Stimulated activated memory B cell treated with anti-CD40 and anti-IgM and Interleukin-4, amounts not matched to agents 10 μg/mL and 1 μg/mL and 100 μg/mL, for 72 hours (primary cell): ENCODE measurements around the gene TRMT10C.
"Not testable (repeated sequence)": the region's sequence is repeated elsewhere in the genome, so short reads cannot be mapped to it uniquely, and the experiment has no call there.

Experiments used
- ATAC-seq: fragments of 150-1000 bp; cut with Tn5 transposase; 2 replicates; pipeline ENCODE4 v1.10.0; 2021
- H3K27ac Mint-ChIP-seq: one replicate; pipeline ENCODE4 v1.8.0; 2022; ENCODE audit warnings: mild to moderate bottlenecking, mixed read lengths
- H3K27me3 Mint-ChIP-seq: one replicate; pipeline ENCODE4 v1.8.0; 2022; ENCODE audit warnings: mixed read lengths
- H3K36me3 Mint-ChIP-seq: one replicate; pipeline ENCODE4 v1.8.0; 2022; ENCODE audit warnings: mixed read lengths
- H3K4me1 Mint-ChIP-seq: one replicate; pipeline ENCODE4 v1.8.0; 2022; ENCODE audit warnings: mixed read lengths
- H3K4me3 Mint-ChIP-seq: one replicate; pipeline ENCODE4 v1.8.0; 2022; ENCODE audit warnings: mild to moderate bottlenecking, moderate library complexity, mixed read lengths
- H3K9me3 Mint-ChIP-seq: one replicate; pipeline ENCODE4 v1.8.0; 2022; ENCODE audit warnings: mixed read lengths

TRMT10C gene

DNA sequence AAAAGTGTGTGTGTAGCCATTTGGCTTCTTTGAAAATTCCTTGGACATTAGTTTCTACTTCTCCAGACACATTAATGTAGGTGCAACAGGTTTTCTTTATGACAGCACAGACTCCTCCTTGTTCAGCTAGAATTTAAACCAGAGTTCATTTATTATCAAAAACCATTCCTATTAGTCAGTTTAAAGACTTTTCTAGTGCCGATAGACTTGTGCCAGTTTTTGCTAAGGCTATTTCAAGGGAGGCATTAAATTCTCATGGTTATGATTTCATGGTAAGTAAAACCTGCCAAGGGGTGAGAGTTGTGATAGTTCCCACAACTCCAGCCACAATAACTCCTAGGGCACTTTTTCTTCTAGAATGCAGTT lies 28.1 kb upstream of the TRMT10C start:
- Mint-ChIP-seq H3K27ac (no peak overlapping the region), H3K4me1 (peaks cover 8% of the 10 kb centered on the region)
- ATAC-seq, result no peak

DNA sequence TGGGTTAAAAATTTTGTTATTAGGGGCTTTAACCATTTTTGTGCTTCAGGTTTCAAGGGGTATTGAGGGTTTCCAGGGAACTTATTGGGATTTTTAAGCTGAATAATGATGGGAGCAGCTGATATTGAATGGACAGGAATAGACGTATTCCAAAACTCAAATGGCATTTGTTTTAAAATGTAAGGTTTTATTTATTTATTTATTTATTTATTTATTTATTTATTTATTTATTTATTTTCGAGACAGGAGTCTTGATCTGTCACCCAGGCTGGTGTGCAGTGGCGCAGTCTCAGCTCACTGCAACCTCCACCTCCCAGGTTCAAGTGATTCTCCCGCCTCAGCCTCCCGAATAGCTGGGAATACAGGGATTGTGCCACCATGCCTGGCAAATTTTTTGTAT lies 26.4 kb upstream of the TRMT10C start:
- peaks cover 8% of the 10 kb centered on the region for H3K4me1 Mint-ChIP-seq
- no peak for ATAC-seq

More for the DNA sequence above, 28.1 kb upstream of the TRMT10C start:
- Mint-ChIP-seq H3K36me3 (no peaks in the 10 kb centered on the region), H3K4me3 (no peak overlapping the region), H3K27me3 (peaks cover 12% of the 10 kb centered on the region), H3K9me3 (peaks cover 5% of the 10 kb centered on the region)

DNA sequence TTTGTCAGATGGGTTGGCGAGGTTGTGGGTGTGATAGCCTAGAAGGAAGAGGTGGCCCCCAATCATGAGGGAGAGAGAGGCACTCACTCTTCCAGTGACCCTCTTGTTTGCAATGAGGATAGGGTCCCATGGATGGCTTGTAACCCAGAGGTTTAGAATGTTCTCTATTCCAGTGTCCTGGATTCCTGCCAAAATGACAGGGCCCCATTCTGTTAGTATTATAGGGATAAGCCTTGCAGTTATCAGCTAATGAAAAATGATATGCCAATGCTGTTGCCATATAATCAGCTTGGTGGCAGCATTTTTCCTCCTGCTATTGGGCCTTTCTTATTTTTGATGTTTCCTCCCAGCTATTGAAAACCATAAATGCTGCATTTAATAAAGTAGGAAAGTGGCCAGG lies 25.4 kb upstream of the TRMT10C start:
- no peak overlapping the region for H3K27ac Mint-ChIP-seq
- ATAC-seq, result no peak
- peaks cover 8% of the 10 kb centered on the region for H3K4me1 Mint-ChIP-seq
- no peaks in the 10 kb centered on the region for H3K36me3 Mint-ChIP-seq
- peaks cover 11% of the 10 kb centered on the region for H3K27me3 Mint-ChIP-seq
- H3K9me3 Mint-ChIP-seq, result peaks cover 2% of the 10 kb centered on the region
- H3K4me3 Mint-ChIP-seq, result no peak overlapping the region

More for the DNA sequence above, 26.4 kb upstream of the TRMT10C start:
- no peak overlapping the region for H3K4me3 Mint-ChIP-seq
- no peaks in the 10 kb centered on the region for H3K36me3 Mint-ChIP-seq
- H3K27me3 Mint-ChIP-seq, result peaks cover 12% of the 10 kb centered on the region
- H3K27ac Mint-ChIP-seq, result no peak overlapping the region
- peaks cover 2% of the 10 kb centered on the region for H3K9me3 Mint-ChIP-seq

DNA sequence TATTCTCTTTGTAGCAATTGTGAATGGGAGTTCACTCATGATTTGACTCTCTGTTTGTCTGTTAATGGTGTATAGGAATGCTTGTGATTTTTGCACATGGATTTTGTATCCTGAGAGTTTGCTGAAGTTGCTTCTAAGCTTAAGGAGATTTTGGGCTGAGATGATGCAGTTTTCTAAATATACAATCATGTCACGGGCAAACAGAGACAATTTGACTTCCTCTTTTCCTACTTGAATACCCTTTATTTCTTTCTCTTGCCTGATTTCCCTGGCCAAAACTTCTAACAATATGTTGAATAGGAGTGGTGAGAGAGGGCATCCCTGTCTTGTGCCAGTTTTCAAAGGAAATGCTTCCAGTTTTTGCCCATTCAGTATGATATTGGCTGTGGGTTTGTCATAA lies 24.7 kb upstream of the TRMT10C start:
- ATAC-seq, H3K4me1 Mint-ChIP-seq, H3K36me3 Mint-ChIP-seq, H3K27ac Mint-ChIP-seq, H3K9me3 Mint-ChIP-seq, H3K4me3 Mint-ChIP-seq, H3K27me3 Mint-ChIP-seq: not testable (repeated sequence)

DNA sequence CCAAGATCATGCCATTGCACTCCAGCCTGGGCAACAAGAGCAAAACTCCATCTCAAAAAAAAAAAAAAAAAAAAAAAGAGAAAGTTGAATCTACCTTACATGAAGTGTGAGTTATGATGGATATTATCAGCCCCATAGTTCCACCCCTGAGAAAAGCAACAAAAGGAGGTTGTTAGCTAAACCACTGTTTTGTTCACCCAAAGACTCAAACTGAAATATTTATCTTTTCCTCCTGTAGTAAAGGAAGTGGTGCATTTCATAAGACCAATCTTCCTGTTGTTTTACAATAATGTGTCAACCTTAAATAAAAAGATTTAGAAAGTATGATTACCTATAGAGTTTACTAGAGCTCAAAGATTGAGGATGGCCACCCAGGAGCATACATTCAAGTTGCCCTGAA lies 18.7 kb upstream of the TRMT10C start:
- ATAC-seq, result no peak
- peaks cover 2% of the 10 kb centered on the region for H3K9me3 Mint-ChIP-seq
- H3K36me3 Mint-ChIP-seq, result no peaks in the 10 kb centered on the region
- no peaks in the 10 kb centered on the region for H3K27me3 Mint-ChIP-seq
- no peaks in the 10 kb centered on the region for H3K4me1 Mint-ChIP-seq
- no peak overlapping the region for H3K27ac Mint-ChIP-seq
- no peak overlapping the region for H3K4me3 Mint-ChIP-seq

DNA sequence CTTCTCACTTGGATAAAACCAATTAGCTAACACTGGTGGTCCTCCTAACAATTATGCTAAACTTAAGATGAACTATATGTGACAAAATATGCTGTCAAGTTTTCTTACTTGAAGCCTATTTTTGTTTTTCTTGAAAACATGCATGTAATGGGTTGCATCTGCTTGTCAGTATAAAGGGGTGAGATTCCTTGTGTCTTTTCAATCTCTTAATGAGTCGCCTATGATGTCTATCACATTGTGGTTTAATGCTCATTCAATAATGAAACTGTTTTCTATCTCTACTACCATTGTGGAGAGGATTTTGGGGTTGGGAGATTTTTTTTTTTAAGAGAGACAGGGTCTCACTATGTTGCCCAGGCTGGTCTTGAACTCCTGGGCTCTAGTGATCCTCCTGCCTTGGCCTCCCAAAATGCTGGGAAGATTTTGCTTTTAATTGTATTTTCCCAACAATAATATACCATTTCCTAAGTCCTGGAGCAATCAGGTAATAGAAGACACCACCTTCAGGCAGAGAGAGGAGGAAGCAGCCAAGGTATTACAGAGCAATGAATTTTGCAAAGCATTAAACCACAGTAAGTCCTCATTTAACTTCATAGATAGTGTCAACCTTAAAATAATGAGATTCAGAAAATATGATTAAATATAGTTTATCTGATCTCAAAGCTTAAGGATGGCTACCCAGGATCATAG lies 17.4 kb upstream of the TRMT10C start:
- Mint-ChIP-seq H3K27ac (no peak overlapping the region), H3K27me3 (no peaks in the 10 kb centered on the region), H3K9me3 (peaks cover 2% of the 10 kb centered on the region), H3K4me3 (no peak overlapping the region), H3K36me3 (no peaks in the 10 kb centered on the region), H3K4me1 (no peaks in the 10 kb centered on the region)
- no peak for ATAC-seq

DNA sequence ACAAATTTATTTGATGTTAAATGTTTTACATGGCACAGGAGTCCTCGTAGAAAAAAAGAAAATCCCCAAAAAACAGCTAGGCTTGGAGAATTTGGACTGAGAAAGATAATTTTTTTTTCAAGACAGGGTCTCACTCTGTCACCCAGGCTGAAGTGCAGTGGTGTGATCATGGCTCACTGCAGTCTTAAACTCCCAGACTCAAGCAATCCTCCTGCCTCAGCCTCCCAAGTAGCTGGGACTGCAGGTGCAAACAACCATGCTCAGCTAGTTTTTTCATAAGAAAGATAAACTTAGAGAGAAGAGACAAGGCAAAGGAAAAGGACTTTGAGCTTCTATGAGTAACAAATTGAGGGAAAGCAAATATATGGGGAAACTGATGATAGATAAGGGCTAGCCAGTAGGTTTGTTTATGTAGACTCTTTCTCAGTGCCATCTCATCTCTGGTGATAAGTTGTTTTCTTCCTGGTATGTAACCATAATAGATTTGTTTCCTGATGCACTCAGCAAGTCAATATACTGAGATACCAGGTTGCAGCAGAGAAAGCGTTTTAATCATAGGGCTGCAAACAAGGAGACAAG lies 13.1 kb upstream of the TRMT10C start:
- no peak overlapping the region for H3K27ac Mint-ChIP-seq
- H3K4me1 Mint-ChIP-seq, result no peaks in the 10 kb centered on the region
- H3K9me3 Mint-ChIP-seq, result no peaks in the 10 kb centered on the region
- H3K36me3 Mint-ChIP-seq, result no peaks in the 10 kb centered on the region
- ATAC-seq, result no peak
- H3K4me3 Mint-ChIP-seq, result no peak overlapping the region
- no peaks in the 10 kb centered on the region for H3K27me3 Mint-ChIP-seq

DNA sequence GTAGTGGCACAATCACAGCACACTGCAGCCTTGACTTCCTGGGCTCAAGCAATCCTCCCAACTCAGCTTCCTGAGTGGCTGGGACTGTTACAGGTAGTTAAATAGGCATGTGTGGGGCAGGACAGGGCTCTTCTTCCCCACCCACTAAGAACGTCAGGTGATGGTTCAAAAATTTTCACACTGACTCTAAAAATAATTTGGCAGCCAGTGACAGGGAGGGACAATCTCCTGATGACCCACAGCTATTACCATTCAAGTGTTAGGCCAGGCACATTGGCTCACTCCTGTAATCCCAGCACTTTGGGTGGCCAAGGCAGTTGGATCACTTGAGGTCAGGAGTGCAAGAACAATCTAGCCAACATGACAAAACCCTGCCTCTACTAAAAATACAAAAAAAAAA lies 12.2 kb upstream of the TRMT10C start:
- Mint-ChIP-seq H3K36me3 (no peaks in the 10 kb centered on the region), H3K4me1 (no peaks in the 10 kb centered on the region), H3K27me3 (no peaks in the 10 kb centered on the region), H3K9me3 (no peaks in the 10 kb centered on the region), H3K4me3 (no peak overlapping the region), H3K27ac (no peak overlapping the region)
- no peak for ATAC-seq

DNA sequence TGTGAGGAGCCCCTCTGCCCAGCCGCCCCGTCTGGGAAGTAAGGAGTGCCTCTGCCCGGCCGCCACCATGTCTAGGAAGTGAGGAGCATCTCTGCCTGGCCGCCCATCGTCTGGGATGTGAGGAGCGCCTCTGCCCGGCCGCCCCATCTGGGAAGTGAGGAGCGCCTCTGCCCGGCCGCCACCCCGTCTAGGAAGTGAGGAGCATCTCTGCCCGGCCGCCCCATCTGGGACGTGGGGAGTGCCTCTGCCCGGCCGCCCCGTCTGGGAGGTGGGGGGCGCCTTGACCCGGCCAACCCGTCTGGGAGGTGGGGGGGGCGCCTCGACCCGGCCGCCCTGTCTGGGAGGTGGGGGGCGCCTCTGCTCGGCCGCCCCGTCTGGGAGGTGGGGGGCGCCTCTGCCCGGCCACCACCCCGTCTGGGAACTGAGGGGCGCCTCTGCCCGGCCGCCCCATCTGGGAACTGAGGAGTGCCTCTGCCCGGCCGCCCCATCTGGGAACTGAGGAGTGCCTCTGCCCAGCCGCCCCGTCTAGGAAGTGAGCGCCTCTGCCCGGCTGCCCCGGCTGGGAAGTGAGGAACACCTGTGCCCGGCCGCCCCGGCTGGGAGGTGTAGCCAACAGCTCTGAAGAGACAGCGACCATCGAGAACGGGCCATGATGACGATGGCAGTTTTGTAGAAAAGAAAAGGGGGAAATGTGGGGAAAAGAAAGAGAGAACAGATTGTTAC lies 10.1 kb upstream of the TRMT10C start:
- H3K4me3 Mint-ChIP-seq, H3K27ac Mint-ChIP-seq, H3K27me3 Mint-ChIP-seq, H3K4me1 Mint-ChIP-seq, H3K36me3 Mint-ChIP-seq, H3K9me3 Mint-ChIP-seq: not testable (repeated sequence)
- ATAC-seq, result peak; percentile 55

DNA sequence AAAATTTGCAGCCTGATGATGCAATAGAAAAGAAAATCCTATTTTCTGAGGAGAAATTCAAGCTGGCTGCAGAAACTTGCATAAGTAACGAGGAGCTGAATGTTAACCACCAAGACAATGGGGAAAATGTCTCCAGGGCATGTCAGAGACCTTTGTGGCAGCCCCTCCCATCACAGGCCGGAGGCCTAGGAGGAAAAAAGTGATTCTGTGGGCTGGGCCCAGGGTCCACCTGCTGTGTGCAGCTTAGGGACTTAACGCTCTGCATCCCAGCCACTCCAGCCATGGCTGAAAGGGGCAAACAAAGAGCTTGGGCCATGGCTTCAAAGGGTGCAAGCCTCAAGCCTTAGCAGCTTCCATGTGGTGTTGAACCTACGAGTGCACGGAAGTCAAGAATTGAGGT lies 8.3 kb upstream of the TRMT10C start:
- not testable (repeated sequence) for ATAC-seq, H3K27ac Mint-ChIP-seq, H3K27me3 Mint-ChIP-seq, H3K9me3 Mint-ChIP-seq, H3K36me3 Mint-ChIP-seq, H3K4me3 Mint-ChIP-seq, H3K4me1 Mint-ChIP-seq

DNA sequence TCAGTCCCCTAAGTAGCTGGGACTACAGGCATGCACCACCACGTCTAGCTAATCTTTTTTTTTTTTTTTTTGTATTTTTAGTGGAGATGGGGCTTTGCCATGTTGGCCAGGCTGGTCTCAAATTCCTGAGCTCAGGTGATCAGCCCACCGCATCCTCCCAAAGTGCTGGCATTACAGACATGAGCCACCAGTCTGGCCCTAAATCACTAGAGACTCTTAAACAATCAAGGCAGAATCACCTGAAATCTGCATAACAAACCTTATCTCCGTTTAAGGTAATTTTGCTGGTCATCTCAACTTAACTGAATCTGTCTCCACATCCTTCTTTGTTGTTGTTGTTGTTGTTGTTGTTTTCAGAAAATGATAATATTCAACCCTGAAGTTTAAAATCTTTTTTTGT lies 5.6 kb upstream of the TRMT10C start:
- H3K36me3 Mint-ChIP-seq, result no peaks in the 10 kb centered on the region
- peaks cover 8% of the 10 kb centered on the region for H3K27me3 Mint-ChIP-seq
- no peak overlapping the region for H3K27ac Mint-ChIP-seq
- peaks cover 4% of the 10 kb centered on the region for H3K4me1 Mint-ChIP-seq
- no peaks in the 10 kb centered on the region for H3K9me3 Mint-ChIP-seq
- no peak for ATAC-seq
- no peak overlapping the region for H3K4me3 Mint-ChIP-seq

DNA sequence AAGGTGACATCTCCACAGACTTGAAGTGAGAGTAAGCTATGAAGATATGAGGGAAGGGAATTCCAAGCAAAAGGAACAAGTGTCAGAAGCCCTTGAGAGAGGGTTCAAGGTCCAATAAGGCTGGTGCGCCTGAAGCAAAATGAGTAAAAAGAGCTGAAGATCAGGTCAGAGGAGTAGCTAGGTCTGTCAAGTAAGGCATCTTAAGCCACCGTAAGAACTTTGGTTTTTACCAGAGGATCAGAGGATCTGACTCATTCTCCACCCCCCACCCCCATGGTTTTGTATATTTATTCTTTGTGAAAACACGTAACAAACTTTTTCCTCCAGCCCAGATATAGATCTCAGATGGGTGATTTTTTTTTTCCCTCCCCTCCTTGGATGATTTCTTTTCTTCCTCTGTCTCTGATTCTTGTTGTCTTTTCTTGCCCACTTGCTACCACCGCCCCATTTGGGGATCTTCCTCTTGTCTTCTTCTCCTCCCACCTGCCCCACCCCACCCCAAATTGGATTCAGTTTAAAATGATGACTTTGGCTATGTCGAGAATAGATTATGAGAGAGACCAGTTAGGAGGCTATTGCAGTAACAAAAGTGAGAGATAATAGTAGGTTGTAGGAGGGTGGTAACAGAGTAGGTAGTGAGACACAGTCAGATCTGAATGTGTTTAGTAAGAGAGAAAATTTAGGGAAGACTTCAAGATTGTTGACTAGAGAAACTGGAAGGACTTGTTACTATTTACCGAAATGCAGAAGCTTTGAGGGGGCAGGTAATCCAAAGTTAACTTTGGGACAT lies 6.1 kb downstream of the TRMT10C start:
- Mint-ChIP-seq H3K36me3 (peaks cover 33% of the 10 kb centered on the region), H3K4me3 (no peak overlapping the region), H3K27me3 (no peaks in the 10 kb centered on the region), H3K4me1 (peaks cover 33% of the 10 kb centered on the region), H3K27ac (no peak overlapping the region), H3K9me3 (no peaks in the 10 kb centered on the region)
- no peak for ATAC-seq

DNA sequence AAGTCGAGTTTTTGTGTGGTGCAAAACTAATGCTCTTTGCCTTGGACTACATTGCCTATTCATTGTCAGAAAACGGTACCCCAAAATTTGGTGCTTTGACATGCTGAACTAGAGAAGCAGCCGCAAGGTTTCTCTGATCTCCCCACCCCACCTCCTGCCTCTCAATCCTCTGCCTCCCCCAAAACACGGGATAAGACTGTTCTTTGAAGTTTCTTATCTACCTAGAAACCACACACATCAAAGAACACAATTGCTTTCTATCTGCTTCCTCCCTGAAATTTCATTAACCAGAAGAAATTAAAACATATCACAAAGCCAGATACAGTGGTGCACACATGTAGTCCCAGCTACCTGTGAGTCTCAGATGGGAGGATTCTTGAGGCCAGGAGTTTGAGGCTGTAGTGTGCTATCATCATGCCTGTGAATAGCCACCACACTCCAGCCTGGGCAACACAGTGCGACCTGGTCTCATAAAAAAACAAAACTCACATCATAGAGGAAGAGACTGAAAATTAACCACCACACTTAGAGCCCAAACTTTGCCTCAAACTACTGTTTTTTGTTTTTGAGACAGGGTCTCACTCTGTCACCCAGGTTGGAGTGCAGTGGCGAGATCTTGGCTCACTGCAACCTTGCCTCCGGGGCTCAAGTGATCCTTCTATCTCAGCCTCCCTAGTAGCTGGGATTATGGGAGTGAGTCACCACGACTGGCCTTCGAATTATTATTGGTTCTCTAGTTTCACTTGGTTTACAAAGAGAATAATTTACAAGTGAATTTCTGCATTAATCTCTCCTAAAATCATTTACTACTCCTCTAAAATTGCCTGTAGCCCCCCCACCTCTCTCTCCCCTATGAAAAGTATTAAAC lies 9.6 kb downstream of the TRMT10C start:
- peaks cover 31% of the 10 kb centered on the region for H3K4me1 Mint-ChIP-seq
- no peak overlapping the region for H3K4me3 Mint-ChIP-seq

DNA sequence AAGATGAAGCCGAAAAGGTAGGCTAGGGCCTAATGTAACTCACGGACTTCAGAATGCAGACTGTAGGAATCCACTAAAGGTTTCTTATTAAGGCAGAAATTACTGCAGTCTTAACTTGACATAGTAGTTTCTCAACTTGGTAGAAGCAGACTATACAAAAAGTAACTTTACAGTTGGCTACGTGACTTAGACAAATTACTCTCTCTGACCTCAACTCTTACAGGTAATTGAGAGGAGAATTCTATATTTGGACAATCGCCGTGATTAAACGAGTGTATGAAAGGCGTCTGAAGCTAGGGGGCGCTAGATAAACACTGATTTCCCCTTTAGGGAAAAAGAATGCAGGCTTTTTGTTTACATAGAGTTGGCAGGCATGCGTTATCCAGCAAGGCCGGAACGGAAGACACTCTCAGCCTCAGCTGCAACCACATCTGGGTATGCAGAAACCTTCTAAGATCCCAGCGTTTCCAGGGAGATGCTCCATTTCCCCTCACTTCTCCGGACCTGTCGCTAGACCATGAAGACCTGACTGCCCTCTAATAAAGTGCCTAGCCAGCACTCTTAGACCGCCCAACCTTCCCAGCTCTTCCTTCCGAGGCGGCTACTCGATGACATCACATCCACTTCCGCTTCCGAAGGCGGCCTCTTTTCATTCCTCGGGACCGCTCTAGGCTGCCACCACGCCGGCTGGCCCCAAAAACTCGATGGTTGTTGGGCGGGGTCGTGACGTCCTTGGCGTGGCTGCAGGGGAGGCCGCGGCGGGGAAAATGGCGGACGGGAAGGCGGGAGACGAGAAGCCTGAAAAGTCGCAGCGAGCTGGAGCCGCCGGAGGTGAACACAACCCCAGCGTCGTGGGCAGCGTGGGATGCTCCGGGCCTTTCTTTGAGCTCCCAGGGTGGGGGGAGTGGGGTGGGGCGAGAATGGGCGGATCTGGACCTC lies 12.1 kb downstream of the TRMT10C start, which contains the start of gene PCNP:
Gene PCNP, plus strand, starts transcription at position 732 of the 939 bp plus-strand sequence. Its CDS starts 36 bp downstream, at position 768.
- H3K9me3 Mint-ChIP-seq, result no peaks in the 10 kb centered on the region
- H3K36me3 Mint-ChIP-seq, result peaks cover 5% of the 10 kb centered on the region
- peak within 1 kb of the TSS; percentile 87 for H3K27ac Mint-ChIP-seq
- H3K27me3 Mint-ChIP-seq, result no peaks in the 10 kb centered on the region
- peaks cover 49% of the 10 kb centered on the region for H3K4me1 Mint-ChIP-seq
- ATAC-seq, result peak; percentile 94
- H3K4me3 Mint-ChIP-seq, result peak within 1 kb of the TSS; percentile 82

More for the DNA sequence above, 9.6 kb downstream of the TRMT10C start:
- Mint-ChIP-seq H3K27ac (no peak overlapping the region), H3K9me3 (no peaks in the 10 kb centered on the region), H3K36me3 (peaks cover 20% of the 10 kb centered on the region), H3K27me3 (no peaks in the 10 kb centered on the region)
- ATAC-seq, result no peak
